Epithelial cell of esophagus (primary cell): Measurements from ENCODE around the gene RET.

ENCODE experiments used
- DNase-seq: peaks from one replicate; pipeline ENCODE4 v3.0.0; 2010; ENCODE audit warnings: low read depth
- H3K4me3 ChIP-seq: 2 replicates; pipeline ENCODE4 v1.5.1; 2011; ENCODE audit warnings: mild to moderate bottlenecking, low read length, control low read depth
- CTCF ChIP-seq: IDR thresholded peaks from 2 replicates; pipeline ENCODE4 v1.5.1; 2011; ENCODE audit warnings: low read depth, mild to moderate bottlenecking, low read length, control low read depth, inconsistent platforms; ENCODE audit not compliant: insufficient read depth; ENCODE audit errors: missing control alignments

RET gene

GRCh38 chr10:43108951-43109350 lies 32.1 kb downstream of the RET start:
- no peak for TF ChIP-seq CTCF
- H3K4me3 ChIP-seq, result no peak overlapping the region
- no peak for DNase-seq

DNA sequence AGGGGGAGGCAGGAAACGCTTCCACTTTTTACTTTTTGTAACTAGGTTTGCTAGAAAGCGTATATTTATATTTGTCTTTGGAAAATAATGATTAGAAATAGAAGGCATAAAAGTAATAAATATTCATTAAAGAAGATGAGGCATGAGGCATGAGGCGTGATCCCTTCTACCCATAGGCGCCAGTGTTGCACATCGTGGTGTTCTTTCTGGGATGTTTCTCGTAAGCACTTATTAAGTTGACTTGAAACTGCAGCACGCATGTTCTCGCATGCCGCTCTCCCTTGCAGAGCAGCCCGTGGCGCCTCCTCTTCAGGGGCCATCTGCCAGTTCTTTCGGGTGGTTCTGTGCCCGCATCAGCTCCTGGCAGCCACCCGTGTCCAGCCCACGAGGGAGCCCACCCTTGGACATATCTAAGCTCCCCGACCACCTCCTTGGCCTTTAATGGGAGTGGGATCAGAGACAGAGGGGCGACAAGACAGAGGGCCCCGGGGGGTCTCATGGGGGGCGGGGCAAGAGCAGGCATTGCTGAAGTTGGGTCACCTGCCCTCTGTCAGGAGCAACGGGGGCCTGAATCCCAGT lies 32.9 kb downstream of the RET start:
- no peak for TF ChIP-seq CTCF
- no peak overlapping the region for H3K4me3 ChIP-seq
- DNase-seq, result peak; percentile 17

- no peak overlapping the region for H3K4me3 ChIP-seq
- peak; percentile 61 for DNase-seq
- TF ChIP-seq CTCF, result no peak
These were observed 33.6 kb downstream of the RET start for GRCh38 chr10:43110338-43111071.

- no peak for DNase-seq
- TF ChIP-seq CTCF, result no peak
- H3K4me3 ChIP-seq, result no peak overlapping the region
These were observed 34.2 kb downstream of the RET start for GRCh38 chr10:43111101-43111500.

GRCh38 chr10:43111921-43112607 lies 35.2 kb downstream of the RET start:
- H3K4me3 ChIP-seq, result no peak overlapping the region
- no peak for DNase-seq
- no peak for TF ChIP-seq CTCF

DNA sequence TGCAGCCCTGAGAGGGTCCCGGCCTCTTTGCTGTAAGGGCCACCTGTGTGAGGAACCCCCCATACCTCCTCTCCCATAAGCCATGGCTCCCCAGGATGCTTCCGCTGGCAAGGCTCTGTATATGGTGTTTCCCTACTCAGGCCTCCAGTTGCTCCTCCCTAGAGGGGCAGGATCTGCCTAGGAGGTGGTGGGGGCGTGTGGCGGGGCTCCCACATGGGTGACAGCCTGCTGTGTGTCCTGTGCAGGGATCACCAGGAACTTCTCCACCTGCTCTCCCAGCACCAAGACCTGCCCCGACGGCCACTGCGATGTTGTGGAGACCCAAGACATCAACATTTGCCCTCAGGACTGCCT lies 35.7 kb downstream of the RET start:
- no peak for DNase-seq
- no peak overlapping the region for H3K4me3 ChIP-seq
- TF ChIP-seq CTCF, result no peak
